ENCODE data around the gene MEN1. TPM values are rescaled to one million over a fixed set of nuclear protein-coding genes. Genes with fewer than 3 reads are reported as not detected.

MEN1 gene
- total RNA-seq, 1 experiment from 2014 or later = 46.1 TPM

GRCh38 chr11:64841592-64842365 lies 31.4 kb upstream of the MEN1 start:
- H3K79me2 ChIP-seq (ENCODE audit: low read length) = peaks cover 28% of the 10 kb centered on the region
- DNase-seq (no peak), ATAC-seq (no peak)
- intact Hi-C loops (cut with micrococcal nuclease) = no loop called here
- ChIA-PET CTCF (interaction anchor here (1.0 kb wide), 1 partner anchor 63 kb away, joined by 4 read pairs; the partner anchor contains the start of gene SF1), POLR2A (ENCODE audit: unreplicated experiment) (no interaction called here)
- no peaks in the 10 kb centered on the region for H3F3A ChIP-seq (ENCODE audit: low read length, unreplicated experiment)
- H3K9me2 ChIP-seq (replicated peaks; ENCODE audit: low read length) = no peaks in the 10 kb centered on the region
- peaks cover 27% of the 10 kb centered on the region for H3K4me1 ChIP-seq (ENCODE audit: insufficient read depth, low read length)
- H3K4me3 ChIP-seq (ENCODE audit: low read length) = peak overlapping the region; percentile 83
- no peak overlapping the region for H2AFZ ChIP-seq (ENCODE audit: low read length)
- H4K20me1 ChIP-seq (ENCODE audit: low read length) = no peaks in the 10 kb centered on the region
- H3K9me3 ChIP-seq (ENCODE audit: low read length) = no peaks in the 10 kb centered on the region
- H3K27ac ChIP-seq (ENCODE audit: low read length) = peak overlapping the region; percentile 90
- peak overlapping the region; percentile 97 for H3K4me2 ChIP-seq (ENCODE audit: low read length)
- peak overlapping the region; percentile 72 for H3K9ac ChIP-seq (ENCODE audit: low read length)
- peaks cover 17% of the 10 kb centered on the region; the same call in 1 of the 2 replicates for H3K36me3 ChIP-seq (ENCODE audit: low read depth, low read length)
- BruUV-seq (replicated peaks) = no TSS peak
- H3K27me3 ChIP-seq (ENCODE audit: low read length) = no peaks in the 10 kb centered on the region
- TF ChIP-seq EZH2phosphoT487 (IDR thresholded peaks at IDR 0.05; ENCODE audit: borderline replicate concordance, low read length) (no peak), CTCF (conservative IDR thresholded peaks at IDR 0.05; ENCODE audit: low read depth, low read length) (no peak), EZH2 (IDR thresholded peaks at IDR 0.05; ENCODE audit: low read length, unreplicated experiment) (no peak)

- H3K4me1 ChIP-seq (ENCODE audit: insufficient read depth, low read length) = peaks cover 35% of the 10 kb centered on the region
- no peaks in the 10 kb centered on the region for H3K9me2 ChIP-seq (replicated peaks; ENCODE audit: low read length)
- peaks cover 28% of the 10 kb centered on the region for H3K79me2 ChIP-seq (ENCODE audit: low read length)
- H3K9me3 ChIP-seq (ENCODE audit: low read length) = no peaks in the 10 kb centered on the region
- H3K9ac ChIP-seq (ENCODE audit: low read length) = no peak overlapping the region
- no peak overlapping the region for H2AFZ ChIP-seq (ENCODE audit: low read length)
- no peak for TF ChIP-seq EZH2phosphoT487 (IDR thresholded peaks at IDR 0.05; ENCODE audit: borderline replicate concordance, low read length)
- no peak for TF ChIP-seq EZH2 (IDR thresholded peaks at IDR 0.05; ENCODE audit: low read length, unreplicated experiment)
- TF ChIP-seq CTCF (conservative IDR thresholded peaks at IDR 0.05; ENCODE audit: low read depth, low read length) = no peak
- H3K4me3 ChIP-seq (ENCODE audit: low read length) = no peak overlapping the region
- no peaks in the 10 kb centered on the region for H4K20me1 ChIP-seq (ENCODE audit: low read length)
- H3K36me3 ChIP-seq (ENCODE audit: low read depth, low read length) = peaks cover 17% of the 10 kb centered on the region; the same call in 1 of the 2 replicates
- CTCF ChIA-PET = interaction anchor here (0.6 kb wide), 2 partner anchors 195 to 1001 kb away, joined by 3 to 4 read pairs; partner anchors contain the start of gene MARK2
- DNase-seq (no peak), ATAC-seq (no peak)
- POLR2A ChIA-PET (ENCODE audit: unreplicated experiment) = interaction anchor here (0.5 to 0.7 kb wide), 2 partner anchors 48 to 94 kb away, joined by 3 read pairs; no protein-coding TSS in a partner anchor
- no peaks in the 10 kb centered on the region for H3F3A ChIP-seq (ENCODE audit: low read length, unreplicated experiment)
- no peak overlapping the region for H3K27ac ChIP-seq (ENCODE audit: low read length)
- BruUV-seq (replicated peaks) = no TSS peak
- no peaks in the 10 kb centered on the region for H3K27me3 ChIP-seq (ENCODE audit: low read length)
- intact Hi-C loops (cut with micrococcal nuclease) = no loop called here
- H3K4me2 ChIP-seq (ENCODE audit: low read length) = no peak overlapping the region
Measured at GRCh38 chr11:64839887-64840782, 29.8 kb upstream of the MEN1 start.
